RWPE1 (cell line): ENCODE results near the gene PITPNC1.

Experiments
- CTCF ChIA-PET: fragments of 350-600 bp; sonication (Branson Sonifier 250); formaldehyde crosslinking; extraction: SDS; loops from one replicate; lab custom pipeline; 2021; lab: Yijun Ruan, JAX
- POLR2A ChIA-PET: fragments of 400-600 bp; formaldehyde crosslinking; extraction: SDS; loops from one replicate; lab custom pipeline; 2020; ENCODE audit warnings: antibody characterized with exemption; ENCODE audit not compliant: low non-redundant PET; lab: Yijun Ruan, JAX
- DNase-seq: peaks from one replicate; pipeline ENCODE4 v3.0.0; 2012; ENCODE audit warnings: low spot score
- H3K27ac ChIP-seq: fragments of 450-650 bp; 2 replicates; pipeline ENCODE4 v1.5.1; 2017
- TF ChIP-seq, protein P1 (sequence below): fragments of 450-650 bp; conservative IDR thresholded peaks from 2 replicates; pipeline ENCODE4 v1.5.1; 2017; ENCODE audit warnings: low read depth, mild to moderate bottlenecking

The PITPNC1 gene

DNA sequence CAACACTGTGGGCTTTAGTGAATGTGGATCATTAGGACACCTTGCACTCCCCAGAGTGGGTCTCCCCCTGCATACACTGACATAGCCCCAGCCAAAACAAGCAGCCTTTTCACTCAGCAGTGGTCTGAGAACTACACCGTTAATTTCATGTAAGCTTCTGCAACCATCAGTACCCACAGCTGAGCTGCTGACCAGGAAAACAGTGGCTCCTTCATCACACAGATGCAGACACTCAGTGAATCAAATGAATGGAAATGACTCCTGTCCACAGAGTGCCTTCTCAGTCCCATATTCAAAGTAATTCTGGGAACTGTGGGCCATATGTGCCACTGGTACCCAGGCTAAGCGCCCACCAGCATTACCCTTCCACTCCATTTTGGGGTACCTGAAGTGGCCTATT lies 301.3 kb downstream of the PITPNC1 start:
- CTCF ChIA-PET = no interaction called here
- POLR2A ChIA-PET = no interaction called here
- DNase-seq = no peak
- TF ChIP-seq, protein P1, sequence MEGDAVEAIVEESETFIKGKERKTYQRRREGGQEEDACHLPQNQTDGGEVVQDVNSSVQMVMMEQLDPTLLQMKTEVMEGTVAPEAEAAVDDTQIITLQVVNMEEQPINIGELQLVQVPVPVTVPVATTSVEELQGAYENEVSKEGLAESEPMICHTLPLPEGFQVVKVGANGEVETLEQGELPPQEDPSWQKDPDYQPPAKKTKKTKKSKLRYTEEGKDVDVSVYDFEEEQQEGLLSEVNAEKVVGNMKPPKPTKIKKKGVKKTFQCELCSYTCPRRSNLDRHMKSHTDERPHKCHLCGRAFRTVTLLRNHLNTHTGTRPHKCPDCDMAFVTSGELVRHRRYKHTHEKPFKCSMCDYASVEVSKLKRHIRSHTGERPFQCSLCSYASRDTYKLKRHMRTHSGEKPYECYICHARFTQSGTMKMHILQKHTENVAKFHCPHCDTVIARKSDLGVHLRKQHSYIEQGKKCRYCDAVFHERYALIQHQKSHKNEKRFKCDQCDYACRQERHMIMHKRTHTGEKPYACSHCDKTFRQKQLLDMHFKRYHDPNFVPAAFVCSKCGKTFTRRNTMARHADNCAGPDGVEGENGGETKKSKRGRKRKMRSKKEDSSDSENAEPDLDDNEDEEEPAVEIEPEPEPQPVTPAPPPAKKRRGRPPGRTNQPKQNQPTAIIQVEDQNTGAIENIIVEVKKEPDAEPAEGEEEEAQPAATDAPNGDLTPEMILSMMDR = no peak
- no peak overlapping the region for H3K27ac ChIP-seq

- DNase-seq = no peak
- POLR2A ChIA-PET = no interaction called here
- CTCF ChIA-PET = no interaction called here
- no peak overlapping the region for H3K27ac ChIP-seq
- TF ChIP-seq, protein P1 = no peak
These were observed 302.1 kb downstream of the PITPNC1 start for GRCh38 chr17:67679225-67679624.

DNA sequence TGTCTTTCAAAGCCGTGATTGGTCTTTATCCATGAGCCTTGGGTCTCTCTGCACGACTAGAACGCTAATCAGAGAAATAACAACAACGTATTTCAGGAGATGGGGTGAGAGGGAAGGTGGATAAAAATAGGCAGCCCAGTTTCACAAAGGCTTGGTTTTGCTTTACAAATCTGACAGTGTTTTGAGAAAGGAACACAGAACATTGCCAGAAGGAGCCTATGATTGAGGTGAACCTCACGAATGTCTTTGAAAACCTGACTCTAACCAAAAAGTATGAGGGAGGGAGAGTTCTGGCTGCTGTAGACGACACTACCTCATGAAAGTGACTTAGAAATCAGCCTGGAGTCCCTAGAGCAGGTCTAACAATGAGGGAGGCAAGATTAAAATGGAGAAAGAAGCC lies 302.6 kb downstream of the PITPNC1 start:
- TF ChIP-seq, protein P1 = no peak
- ChIA-PET POLR2A (no interaction called here), CTCF (no interaction called here)
- no peak for DNase-seq
- no peak overlapping the region for H3K27ac ChIP-seq

GRCh38 chr17:67680445-67681224 lies 303.6 kb downstream of the PITPNC1 start:
- TF ChIP-seq, protein P1 = no peak
- DNase-seq = no peak
- H3K27ac ChIP-seq = no peak overlapping the region
- CTCF ChIA-PET = no interaction called here
- POLR2A ChIA-PET = no interaction called here

- DNase-seq = no peak
- ChIA-PET CTCF (interaction anchor here (0.6 to 1.0 kb wide), 2 partner anchors 235 to 304 kb away, joined by 3 read pairs; no protein-coding TSS in a partner anchor), POLR2A (no interaction called here)
- no peak overlapping the region for H3K27ac ChIP-seq
- TF ChIP-seq, protein P1 = no peak
These were observed 305.1 kb downstream of the PITPNC1 start for GRCh38 chr17:67682196-67682595.

DNA sequence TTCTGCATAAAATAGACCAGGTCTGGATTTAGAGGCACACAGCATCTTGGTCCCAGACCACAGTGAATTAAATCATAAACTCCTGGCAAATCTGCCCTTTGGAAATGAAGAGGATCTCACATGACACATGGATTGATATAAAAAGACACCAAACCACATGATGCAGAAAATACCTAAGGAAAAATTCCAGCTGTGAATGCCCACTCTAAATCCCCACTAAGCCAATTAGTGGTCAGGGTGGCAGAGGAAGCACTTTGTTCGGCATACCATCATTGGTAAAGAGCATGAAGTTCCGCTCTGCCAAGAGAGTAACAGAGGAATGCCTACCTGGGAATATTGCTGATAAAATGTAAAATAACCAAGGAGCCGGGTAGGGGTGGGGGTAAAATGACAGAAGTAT lies 308.3 kb downstream of the PITPNC1 start:
- ChIA-PET CTCF (interaction anchor here (1.2 kb wide), 1 partner anchor 306 kb away, joined by 3 read pairs; no protein-coding TSS in a partner anchor), POLR2A (no interaction called here)
- TF ChIP-seq, protein P1 = no peak
- DNase-seq = no peak
- no peak overlapping the region for H3K27ac ChIP-seq
